Activated CD8-positive, alpha-beta memory T cell treated with anti-CD3 and anti-CD28 coated beads, Interleukin-2, amount 50 U/mL, for 24 hours (primary cell): ENCODE measurements around the gene TLE7.

ENCODE experiments used
- DNase-seq: peaks from one replicate; pipeline ENCODE4 v3.0.0-alpha.2; 2020; ENCODE audit errors: extremely low read depth

TLE7 gene

GRCh38 chr16:71448274-71448866 is 6.5 kb upstream of the TLE7 start:
- DNase-seq = no peak

GRCh38 chr16:71443714-71444113 is 1.9 kb upstream of the TLE7 start:
- DNase-seq = no peak

- DNase-seq = no peak
Measured at GRCh38 chr16:71441348-71442050, 355 bp downstream of the TLE7 start.

- no peak for DNase-seq
Measured at GRCh38 chr16:71440669-71441347, 1.0 kb downstream of the TLE7 start.

- DNase-seq = no peak
Measured at GRCh38 chr16:71439523-71439922, 2.3 kb downstream of the TLE7 start.

- no peak for DNase-seq
Measured at GRCh38 chr16:71436473-71436872, 5.4 kb downstream of the TLE7 start.

- no peak for DNase-seq
Measured at GRCh38 chr16:71432906-71433305, 8.9 kb downstream of the TLE7 start.

GRCh38 chr16:71431991-71432390 is 9.9 kb downstream of the TLE7 start:
- DNase-seq = no peak

- DNase-seq = no peak
Measured at GRCh38 chr16:71431176-71431575, 10.7 kb downstream of the TLE7 start.

GRCh38 chr16:71430744-71431143 is 11.1 kb downstream of the TLE7 start:
- no peak for DNase-seq

GRCh38 chr16:71429581-71429980 is 12.3 kb downstream of the TLE7 start:
- no peak for DNase-seq

- no peak for DNase-seq
Measured at GRCh38 chr16:71428883-71429282, 13.0 kb downstream of the TLE7 start.

GRCh38 chr16:71428385-71428784 is 13.5 kb downstream of the TLE7 start:
- DNase-seq = no peak

- DNase-seq = no peak
Measured at GRCh38 chr16:71426880-71427615, 14.8 kb downstream of the TLE7 start.

- DNase-seq = no peak
Measured at GRCh38 chr16:71426069-71426879, 15.6 kb downstream of the TLE7 start.

GRCh38 chr16:71425746-71426068 is 16.1 kb downstream of the TLE7 start:
- no peak for DNase-seq

GRCh38 chr16:71424626-71425025 is 17.2 kb downstream of the TLE7 start:
- DNase-seq = no peak

GRCh38 chr16:71423865-71424264 is 18.0 kb downstream of the TLE7 start:
- no peak for DNase-seq

- no peak for DNase-seq
Measured at GRCh38 chr16:71423016-71423415, 18.8 kb downstream of the TLE7 start.

GRCh38 chr16:71421911-71422310 is 19.9 kb downstream of the TLE7 start:
- DNase-seq = no peak

GRCh38 chr16:71414038-71414437 is 27.8 kb downstream of the TLE7 start:
- no peak for DNase-seq

- no peak for DNase-seq
Measured at GRCh38 chr16:71413341-71413740, 28.5 kb downstream of the TLE7 start.
